ENCODE data around the gene PROM1.

- TF ChIP-seq, protein P1, sequence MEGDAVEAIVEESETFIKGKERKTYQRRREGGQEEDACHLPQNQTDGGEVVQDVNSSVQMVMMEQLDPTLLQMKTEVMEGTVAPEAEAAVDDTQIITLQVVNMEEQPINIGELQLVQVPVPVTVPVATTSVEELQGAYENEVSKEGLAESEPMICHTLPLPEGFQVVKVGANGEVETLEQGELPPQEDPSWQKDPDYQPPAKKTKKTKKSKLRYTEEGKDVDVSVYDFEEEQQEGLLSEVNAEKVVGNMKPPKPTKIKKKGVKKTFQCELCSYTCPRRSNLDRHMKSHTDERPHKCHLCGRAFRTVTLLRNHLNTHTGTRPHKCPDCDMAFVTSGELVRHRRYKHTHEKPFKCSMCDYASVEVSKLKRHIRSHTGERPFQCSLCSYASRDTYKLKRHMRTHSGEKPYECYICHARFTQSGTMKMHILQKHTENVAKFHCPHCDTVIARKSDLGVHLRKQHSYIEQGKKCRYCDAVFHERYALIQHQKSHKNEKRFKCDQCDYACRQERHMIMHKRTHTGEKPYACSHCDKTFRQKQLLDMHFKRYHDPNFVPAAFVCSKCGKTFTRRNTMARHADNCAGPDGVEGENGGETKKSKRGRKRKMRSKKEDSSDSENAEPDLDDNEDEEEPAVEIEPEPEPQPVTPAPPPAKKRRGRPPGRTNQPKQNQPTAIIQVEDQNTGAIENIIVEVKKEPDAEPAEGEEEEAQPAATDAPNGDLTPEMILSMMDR (IDR thresholded peaks at IDR 0.05), result no peak
- no peak for TF ChIP-seq POLR2A (IDR thresholded peaks at IDR 0.05)
Observed at GRCh38 chr4:16075975-16076757, 7.7 kb downstream of the PROM1 start.
